Tibial nerve (tissue), 4 donors: ENCODE results near the gene NEXMIF. TPM values are rescaled to one million over a fixed set of nuclear protein-coding genes. Genes with fewer than 3 reads are reported as not detected.

Source experiments
- DNase-seq, 2 donors: peaks; one replicate each; pipeline ENCODE4 v3.0.0-alpha.2; 2019; ENCODE audit warnings: low spot score in 2 of 2
- H3K27ac ChIP-seq, 4 donors: fragments of 200-600 bp; sonication (generic) in 3 of 4; one replicate each; pipeline ENCODE4 v1.5.1; 2017 to 2019; ENCODE audit warnings: mild to moderate bottlenecking in 1 of 4
- H3K27me3 ChIP-seq, 2 donors: fragments of 200-600 bp; sonication (generic) in 1 of 2; one replicate each; pipeline versions ENCODE4 v1.5.1 to v1.6.0; 2017 to 2019
- H3K36me3 ChIP-seq, 3 donors: fragments of 200-600 bp; sonication (generic); one replicate each; pipeline ENCODE4 v1.5.1; 2018 to 2019
- H3K4me1 ChIP-seq, 4 donors: fragments of 200-600 bp; sonication (generic) in 3 of 4; one replicate each; pipeline ENCODE4 v1.5.1; 2017 to 2019
- H3K4me3 ChIP-seq, 4 donors: fragments of 200-600 bp; sonication (generic) in 3 of 4; one replicate each; pipeline ENCODE4 v1.5.1; 2017 to 2019; ENCODE audit warnings: mild to moderate bottlenecking in 1 of 4, moderate library complexity in 1 of 4
- H3K9me3 ChIP-seq, 4 donors: fragments of 200-600 bp; sonication (generic) in 3 of 4; one replicate each; pipeline ENCODE4 v1.5.1; 2017 to 2019
- EP300 ChIP-seq, 2 donors: sonication (generic); formaldehyde crosslinking; IDR thresholded peaks; one replicate each; pipeline ENCODE4 v1.6.1; 2017; ENCODE audit warnings: antibody characterized with exemption in 2 of 2, mild to moderate bottlenecking in 1 of 2
- POLR2A ChIP-seq, 2 donors: fragments of 450-650 bp; IDR thresholded peaks; one replicate each; pipeline ENCODE4 v1.6.1; 2017; ENCODE audit warnings: antibody characterized with exemption in 2 of 2, mild to moderate bottlenecking in 2 of 2, moderate library complexity in 2 of 2
- WGBS, 2 donors: methylation state at CpG; one replicate each; pipeline ENCODE4 v1.1.5; 2018; 5-methylcytosine and 5-hydroxymethylcytosine counted together
- total RNA-seq, 4 donors: library from RNA; depleted of rRNA; stranded (reverse); fragments of >200 nt; gene quantifications; one replicate each; pipeline ENCODE4 v1.1.0, GENCODE V29; 2016
- TF ChIP-seq, protein P1 (sequence below), 5 experiments: fragments of 200-600 bp in 3 of 5; fragments of 450-650 bp in 2 of 5; sonication (generic) in 3 of 5; IDR thresholded peaks; one replicate each; pipeline ENCODE4 v1.5.1; 2016 to 2019; ENCODE audit warnings: antibody characterized with exemption in 5 of 5, mild to moderate bottlenecking in 3 of 5, moderate library complexity in 2 of 5

NEXMIF gene
- total RNA-seq, 4 donors from 2014 or later: 0.78 to 2.1 (median 1.1) TPM

DNA sequence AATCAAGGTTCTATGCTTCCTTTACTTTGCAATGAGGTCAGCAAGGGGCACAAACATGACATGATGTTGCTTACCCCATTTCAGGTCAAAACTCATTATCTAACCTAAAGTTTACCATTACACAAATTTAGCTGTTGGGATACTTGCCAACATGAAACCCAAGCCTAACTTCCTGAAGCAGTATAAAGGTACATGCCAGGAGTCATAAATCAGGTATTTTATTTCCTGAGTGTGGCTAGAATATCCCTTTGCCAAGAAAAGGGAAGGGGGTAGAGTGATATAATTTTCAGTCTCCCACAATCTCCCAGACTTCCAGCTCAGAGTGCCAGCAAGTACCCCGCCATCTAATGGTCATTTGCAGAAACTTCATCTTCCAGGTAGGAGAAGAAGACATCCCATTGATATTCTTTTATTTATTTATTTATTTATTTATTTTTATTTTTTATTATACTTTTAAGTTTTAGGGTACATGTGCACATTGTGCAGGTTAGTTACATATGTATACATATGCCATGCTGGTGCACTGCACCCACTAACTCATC lies 136.6 kb downstream of the NEXMIF start:
- H3K36me3 ChIP-seq: no peaks in the 10 kb centered on the region
- H3K27me3 ChIP-seq: no peaks in the 10 kb centered on the region
- H3K27ac ChIP-seq: no peak overlapping the region
- no peak for DNase-seq
- WGBS, 2 donors: 37 to 41% methylated on average over 1 of the region's 1 CpG
- TF ChIP-seq, protein P1, sequence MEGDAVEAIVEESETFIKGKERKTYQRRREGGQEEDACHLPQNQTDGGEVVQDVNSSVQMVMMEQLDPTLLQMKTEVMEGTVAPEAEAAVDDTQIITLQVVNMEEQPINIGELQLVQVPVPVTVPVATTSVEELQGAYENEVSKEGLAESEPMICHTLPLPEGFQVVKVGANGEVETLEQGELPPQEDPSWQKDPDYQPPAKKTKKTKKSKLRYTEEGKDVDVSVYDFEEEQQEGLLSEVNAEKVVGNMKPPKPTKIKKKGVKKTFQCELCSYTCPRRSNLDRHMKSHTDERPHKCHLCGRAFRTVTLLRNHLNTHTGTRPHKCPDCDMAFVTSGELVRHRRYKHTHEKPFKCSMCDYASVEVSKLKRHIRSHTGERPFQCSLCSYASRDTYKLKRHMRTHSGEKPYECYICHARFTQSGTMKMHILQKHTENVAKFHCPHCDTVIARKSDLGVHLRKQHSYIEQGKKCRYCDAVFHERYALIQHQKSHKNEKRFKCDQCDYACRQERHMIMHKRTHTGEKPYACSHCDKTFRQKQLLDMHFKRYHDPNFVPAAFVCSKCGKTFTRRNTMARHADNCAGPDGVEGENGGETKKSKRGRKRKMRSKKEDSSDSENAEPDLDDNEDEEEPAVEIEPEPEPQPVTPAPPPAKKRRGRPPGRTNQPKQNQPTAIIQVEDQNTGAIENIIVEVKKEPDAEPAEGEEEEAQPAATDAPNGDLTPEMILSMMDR (IDR thresholded peaks at IDR 0.05): no peak
- TF ChIP-seq POLR2A (IDR thresholded peaks at IDR 0.05): no peak
- TF ChIP-seq EP300 (IDR thresholded peaks at IDR 0.05): no peak
- H3K4me1 ChIP-seq: no peaks in the 10 kb centered on the region
- H3K4me3 ChIP-seq: no peak overlapping the region
- no peaks in the 10 kb centered on the region for H3K9me3 ChIP-seq

DNA sequence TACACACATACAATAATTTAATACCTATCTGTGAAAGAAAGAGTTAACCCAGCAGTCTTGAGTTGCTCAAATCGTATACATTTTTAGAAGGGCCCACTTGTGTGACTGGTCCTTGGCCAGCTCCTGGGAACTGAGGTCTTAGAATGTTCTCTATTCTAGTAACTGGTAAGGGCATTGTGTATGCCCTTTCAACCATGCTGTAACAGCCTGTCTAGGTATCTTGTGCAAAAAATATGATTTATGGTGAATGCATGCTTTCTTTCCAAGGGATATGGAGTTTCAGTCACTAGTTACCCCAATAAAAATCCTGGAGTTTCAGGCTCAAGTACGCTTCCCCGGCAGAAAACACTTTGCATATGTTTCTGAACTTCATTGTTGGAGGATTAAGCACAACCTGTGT lies 140.6 kb downstream of the NEXMIF start:
- TF ChIP-seq POLR2A (IDR thresholded peaks at IDR 0.05): no peak
- no peak for TF ChIP-seq EP300 (IDR thresholded peaks at IDR 0.05)
- TF ChIP-seq, protein P1 (IDR thresholded peaks at IDR 0.05): no peak

DNA sequence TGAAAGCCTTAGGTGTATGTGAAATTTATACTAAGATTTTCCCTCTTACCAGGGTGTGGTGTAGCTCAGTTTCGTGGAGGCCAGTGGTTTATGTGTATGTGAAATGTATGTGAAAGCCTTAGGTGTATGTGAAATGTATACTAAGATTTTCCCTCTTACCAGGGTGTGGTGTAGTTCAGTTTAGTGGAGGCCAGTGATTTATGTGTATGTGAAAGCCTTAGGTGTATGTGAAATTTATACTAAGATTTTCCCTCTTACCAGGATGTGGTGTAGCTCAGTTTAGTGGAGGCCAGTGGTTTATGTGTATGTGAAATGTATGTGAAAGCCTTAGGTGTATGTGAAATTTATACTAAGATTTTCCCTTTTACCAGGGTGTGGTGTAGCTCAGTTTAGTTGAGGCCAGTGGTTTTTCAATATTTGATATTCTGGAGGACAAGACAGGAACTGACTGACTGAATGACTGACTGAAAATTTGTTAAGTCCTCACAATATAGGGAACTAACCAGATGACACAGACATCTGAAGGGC lies 143.7 kb downstream of the NEXMIF start:
- H3K27me3 ChIP-seq: no peaks in the 10 kb centered on the region
- 50 to 75% methylated on average over 1 of the region's 1 CpG for WGBS, 2 donors
- no peak overlapping the region for H3K27ac ChIP-seq
- no peaks in the 10 kb centered on the region for H3K36me3 ChIP-seq
- no peaks in the 10 kb centered on the region for H3K4me1 ChIP-seq
- H3K4me3 ChIP-seq: no peak overlapping the region
- no peaks in the 10 kb centered on the region for H3K9me3 ChIP-seq
- TF ChIP-seq POLR2A (IDR thresholded peaks at IDR 0.05): no peak
- TF ChIP-seq EP300 (IDR thresholded peaks at IDR 0.05): no peak
- TF ChIP-seq, protein P1 (IDR thresholded peaks at IDR 0.05): no peak
- no peak for DNase-seq

More for the DNA sequence above, 140.6 kb downstream of the NEXMIF start:
- Histone ChIP-seq H3K27ac (no peak overlapping the region), H3K9me3 (no peaks in the 10 kb centered on the region), H3K36me3 (no peaks in the 10 kb centered on the region), H3K4me3 (no peak overlapping the region), H3K4me1 (no peaks in the 10 kb centered on the region), H3K27me3 (no peaks in the 10 kb centered on the region)
- WGBS, 2 donors: 61 to 69% methylated on average over 3 of the region's 3 CpGs
- DNase-seq: no peak

DNA sequence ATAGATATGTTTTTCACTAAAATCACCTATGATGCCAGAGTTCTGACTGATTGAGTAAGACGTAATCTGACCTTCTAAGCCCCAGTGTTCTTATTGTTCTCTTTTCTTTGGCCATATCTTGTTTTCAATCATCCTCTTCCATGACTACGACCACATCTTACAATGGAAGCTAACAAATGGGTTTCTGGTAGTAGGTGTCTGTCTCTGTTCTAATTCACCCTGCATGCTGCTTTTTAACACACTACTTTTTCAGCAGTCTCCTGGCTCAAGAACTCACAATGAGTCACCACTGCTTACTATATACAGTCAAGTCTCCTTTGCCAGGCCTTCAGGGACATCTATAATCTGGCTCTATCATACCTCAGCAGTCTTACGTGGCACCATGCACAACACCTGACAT lies 146.1 kb downstream of the NEXMIF start:
- H3K9me3 ChIP-seq: no peaks in the 10 kb centered on the region
- WGBS, 2 donors: 51 to 60% methylated on average over 3 of the region's 3 CpGs
- H3K4me1 ChIP-seq: no peaks in the 10 kb centered on the region
- no peaks in the 10 kb centered on the region for H3K36me3 ChIP-seq
- no peak for DNase-seq
- H3K27me3 ChIP-seq: no peaks in the 10 kb centered on the region
- no peak for TF ChIP-seq POLR2A (IDR thresholded peaks at IDR 0.05)
- TF ChIP-seq EP300 (IDR thresholded peaks at IDR 0.05): no peak
- TF ChIP-seq, protein P1 (IDR thresholded peaks at IDR 0.05): no peak
- H3K4me3 ChIP-seq: no peak overlapping the region
- H3K27ac ChIP-seq: no peak overlapping the region

DNA sequence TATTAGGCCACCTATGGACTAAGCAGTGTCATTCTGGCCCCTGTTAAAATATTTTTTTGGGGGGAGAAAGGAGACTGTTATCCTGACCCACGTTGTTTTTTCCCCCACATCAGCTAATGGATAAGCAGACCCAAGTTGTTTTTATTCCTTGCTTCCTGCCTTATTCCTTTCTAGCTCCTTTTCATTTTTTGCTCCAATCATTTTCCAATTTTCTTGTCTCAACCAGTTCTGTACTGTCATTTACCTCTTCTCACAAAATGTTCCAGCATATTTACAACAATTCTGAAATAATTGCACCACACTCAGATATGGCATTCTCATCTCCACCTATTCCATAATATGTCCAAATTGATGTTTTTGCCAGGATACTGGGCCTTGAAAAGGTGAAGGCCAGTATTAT lies 150.3 kb downstream of the NEXMIF start:
- H3K4me1 ChIP-seq: no peaks in the 10 kb centered on the region
- no peak overlapping the region for H3K27ac ChIP-seq
- TF ChIP-seq EP300 (IDR thresholded peaks at IDR 0.05) (no peak), POLR2A (IDR thresholded peaks at IDR 0.05) (no peak)
- TF ChIP-seq, protein P1 (IDR thresholded peaks at IDR 0.05): no peak
- H3K4me3 ChIP-seq: no peak overlapping the region
- no peaks in the 10 kb centered on the region for H3K27me3 ChIP-seq
- H3K36me3 ChIP-seq: no peaks in the 10 kb centered on the region
- WGBS, 2 donors: 44 to 50% methylated on average over 1 of the region's 1 CpG
- no peaks in the 10 kb centered on the region for H3K9me3 ChIP-seq
- no peak for DNase-seq
